MV-4-11 (cell line): ENCODE measurements around the gene TICAM1.
A peak's percentile ranks its signal among the peaks of the same experiment; 100 is the strongest.
"Not testable (repeated sequence)": the region's sequence is repeated elsewhere in the genome, so short reads cannot be mapped to it uniquely, and the experiment has no call there.

Experiments used
- DNase-seq: peaks from one replicate; lab custom pipeline; 2025; lab: John Stamatoyannopoulos, UW

The TICAM1 gene

DNA sequence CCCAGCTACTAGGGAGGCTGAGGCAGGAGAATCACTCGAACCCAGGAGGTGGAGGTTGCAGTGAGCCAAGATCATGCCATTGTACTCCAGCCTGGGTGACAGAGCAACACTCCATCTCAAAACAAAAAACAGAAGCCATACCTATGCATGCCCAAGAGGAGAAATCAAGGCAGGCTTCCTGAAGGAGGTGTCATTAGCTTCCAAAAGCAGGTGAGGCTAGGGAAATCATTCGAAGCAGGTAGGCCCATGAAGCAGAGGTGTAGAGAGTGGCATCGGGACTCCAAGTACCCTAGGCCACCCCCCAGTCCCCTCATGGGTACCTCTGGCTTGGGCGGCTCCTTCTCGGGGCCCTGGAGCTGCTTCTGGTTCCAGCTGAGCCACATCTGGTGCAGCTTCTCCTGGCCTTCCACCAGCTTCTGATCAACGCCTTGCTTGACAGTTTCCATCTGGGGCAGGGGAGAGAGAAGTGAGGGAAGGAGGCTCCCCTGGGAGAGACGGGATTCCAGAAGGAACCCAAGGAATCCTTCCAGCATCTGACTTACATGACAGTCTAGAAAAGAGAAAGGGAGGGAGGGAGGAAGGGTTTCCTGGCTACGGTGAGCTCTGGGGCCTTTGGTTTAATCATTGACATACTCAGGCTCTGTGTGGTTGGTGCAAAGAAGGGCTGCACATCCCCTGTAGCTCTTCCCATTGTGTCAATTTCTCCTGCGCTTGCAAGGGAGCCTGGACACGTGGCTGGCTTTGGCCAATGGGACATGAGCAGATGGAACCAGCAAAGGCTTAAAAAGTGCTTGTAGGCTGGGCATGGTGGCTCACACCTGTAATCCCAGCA, 13.1 kb upstream of the TICAM1 start:
- DNase-seq = no peak

DNA sequence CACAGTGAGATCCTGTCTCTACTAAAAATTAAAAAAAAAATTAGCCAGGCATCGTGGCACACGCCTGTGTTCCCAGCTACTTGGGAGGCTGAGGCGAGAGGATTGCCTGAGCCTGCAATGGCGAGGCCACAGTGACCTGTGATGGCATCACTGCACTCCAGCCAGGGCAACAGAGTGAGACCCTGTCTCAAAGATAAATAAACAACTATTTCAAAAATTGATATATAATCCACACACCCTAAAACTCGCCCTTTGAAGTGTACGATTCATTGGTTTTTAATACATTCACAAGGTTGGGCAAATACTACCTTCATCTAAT, 12.1 kb upstream of the TICAM1 start:
- no peak for DNase-seq

DNA sequence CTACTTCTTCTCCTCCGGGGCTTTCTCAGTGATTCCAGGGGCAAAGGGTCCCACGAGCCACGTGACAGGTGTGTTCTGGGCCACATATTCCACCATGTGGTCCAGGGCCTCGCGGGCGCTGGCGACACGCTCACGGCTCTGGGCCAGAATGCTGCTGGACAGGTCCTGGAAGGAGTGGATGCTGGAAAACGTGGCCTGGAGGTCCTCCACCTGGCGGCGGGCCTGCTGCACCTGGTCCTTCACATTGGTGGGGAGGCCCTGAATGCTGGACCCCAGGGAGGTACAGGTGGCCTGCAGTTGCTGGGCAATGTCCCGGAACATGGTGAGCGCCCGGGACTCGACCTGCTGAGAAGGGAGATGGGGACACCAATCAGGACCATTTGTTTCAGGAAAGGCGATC, 7.7 kb upstream of the TICAM1 start:
- no peak for DNase-seq

DNA sequence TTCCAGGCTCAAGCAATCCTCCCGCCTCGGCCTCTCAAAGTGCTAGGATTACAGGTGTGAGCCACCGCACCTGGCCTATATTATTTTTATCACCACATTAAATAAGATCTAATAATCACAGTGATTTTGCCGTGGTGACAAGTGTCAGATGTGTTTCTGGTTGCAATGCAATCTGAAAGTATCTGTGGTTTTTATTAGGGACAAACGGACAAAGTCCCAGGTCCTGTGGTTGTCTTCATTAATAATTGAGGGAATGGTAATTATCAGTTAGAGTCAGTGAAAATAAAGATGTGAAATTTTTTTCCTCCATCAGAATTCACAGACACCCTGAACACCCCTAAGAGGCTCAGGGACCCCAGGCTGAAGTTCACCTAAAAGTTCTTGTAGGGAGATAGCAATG, 1.3 kb upstream of the TICAM1 start:
- DNase-seq = no peak

DNA sequence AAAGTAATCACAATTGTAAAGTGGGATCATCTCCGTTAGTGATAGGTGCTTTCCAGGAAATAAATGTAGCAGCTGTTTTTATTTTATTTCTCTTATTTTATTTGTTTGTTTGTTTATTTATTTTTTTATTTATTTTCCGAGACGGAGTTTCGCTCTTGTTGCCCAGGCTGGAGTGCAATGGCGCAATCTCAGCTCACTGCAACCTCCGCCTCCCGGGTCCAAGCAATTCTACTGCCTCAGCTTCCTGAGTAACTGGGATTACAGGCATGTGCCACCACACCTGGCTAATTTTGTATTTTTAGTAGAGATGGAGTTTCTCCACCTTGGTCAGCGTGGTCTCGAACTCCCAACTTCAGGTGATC, 448 bp upstream of the TICAM1 start:
- DNase-seq = not testable (repeated sequence)

DNA sequence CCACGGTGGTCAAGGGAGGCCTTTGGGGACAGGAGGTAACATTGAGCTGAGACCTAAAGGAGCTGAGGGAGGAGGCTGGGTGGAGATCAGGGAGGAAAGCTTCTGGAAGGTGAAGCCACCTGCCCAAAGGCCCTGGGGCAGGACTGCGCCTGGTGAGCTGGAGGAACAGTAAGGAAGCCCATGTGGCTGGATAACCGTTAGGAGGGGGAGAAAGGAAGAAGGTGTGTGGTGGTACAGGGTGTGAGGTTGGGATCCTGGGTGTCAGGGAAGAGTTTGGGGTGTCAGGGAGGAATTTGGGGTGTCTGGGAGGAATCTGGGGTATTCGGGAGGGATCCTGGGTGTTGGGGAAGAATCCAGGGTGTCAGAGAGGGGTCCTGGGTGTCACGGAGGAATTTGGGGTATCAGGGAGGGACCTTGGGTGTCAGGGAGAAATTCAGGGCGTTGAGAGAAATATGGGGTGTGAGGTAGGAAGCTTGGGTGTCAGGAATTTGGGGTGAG, 695 bp downstream of the TICAM1 start:
- DNase-seq = no peak

DNA sequence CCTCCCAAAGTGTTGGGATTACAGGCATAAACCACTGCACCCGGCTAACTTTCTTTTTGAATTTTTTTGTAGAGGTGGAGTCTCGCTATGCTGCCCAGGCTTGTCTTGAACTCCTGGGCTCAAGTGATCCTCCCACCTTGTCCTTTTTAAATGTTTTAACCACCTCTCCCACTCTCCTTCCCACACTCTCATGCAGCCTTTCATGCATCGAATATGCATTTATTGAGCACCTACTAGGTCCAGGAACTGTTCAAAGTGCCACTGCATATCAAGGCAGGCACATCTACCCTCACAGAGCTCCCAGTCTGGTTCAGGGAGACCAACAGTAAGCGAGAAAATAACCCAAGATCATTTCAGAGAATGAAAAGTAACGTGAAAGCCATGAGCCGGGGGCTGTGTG, 1.2 kb downstream of the TICAM1 start:
- DNase-seq = no peak

DNA sequence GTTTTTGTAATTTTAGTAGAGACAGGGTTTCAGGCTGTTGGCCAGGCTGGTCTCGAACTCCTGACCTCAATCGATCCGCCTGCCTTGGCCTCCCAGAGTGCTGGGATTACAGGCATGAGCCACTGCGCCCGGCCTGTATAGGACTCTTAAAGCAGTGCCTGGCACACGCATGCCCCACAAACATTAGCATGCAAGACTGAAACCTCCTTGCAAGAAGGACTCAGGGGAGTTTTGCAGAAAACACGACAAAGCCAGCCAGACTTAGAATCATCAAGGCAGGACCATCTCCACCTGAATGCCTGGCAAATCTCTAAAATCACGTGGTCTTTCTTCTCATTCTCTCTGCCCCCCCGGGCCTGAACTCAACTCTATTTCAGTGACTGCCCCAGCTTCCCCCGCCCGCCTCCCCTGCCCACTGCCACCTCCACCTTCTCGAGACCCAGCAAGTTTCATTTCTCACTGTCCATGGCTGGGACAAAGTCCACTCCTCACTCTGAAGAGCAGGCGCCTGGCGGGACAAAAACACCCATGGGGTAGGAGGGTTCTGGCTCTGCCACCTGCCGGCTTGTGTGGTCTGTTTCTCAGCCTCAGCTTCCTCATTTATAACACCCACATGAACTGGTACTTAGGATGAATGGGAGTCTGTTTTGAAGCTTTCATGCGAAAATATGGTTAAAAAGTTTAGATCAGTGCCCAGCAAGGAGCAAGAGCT, 2.4 kb downstream of the TICAM1 start:
- DNase-seq = peak; percentile 86

DNA sequence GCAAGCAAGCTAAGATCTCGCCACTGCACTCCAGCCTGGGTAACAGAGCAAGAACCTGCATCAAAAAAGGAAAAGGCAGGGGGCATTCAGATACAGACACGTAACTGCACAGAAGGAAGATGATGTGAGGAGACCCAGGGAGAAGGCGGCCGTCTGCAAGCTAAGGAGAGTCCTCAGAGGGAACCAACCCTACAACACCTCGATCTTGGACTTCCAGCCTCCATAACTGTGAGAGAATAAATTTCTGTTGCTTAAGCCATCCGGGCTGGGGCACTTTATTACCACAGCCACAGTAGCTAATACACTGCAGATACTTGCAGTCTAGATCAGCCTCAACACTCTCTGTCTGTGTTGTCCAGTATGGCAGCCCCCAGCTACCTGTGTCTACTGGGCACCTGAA, 7.9 kb downstream of the TICAM1 start:
- DNase-seq = no peak

DNA sequence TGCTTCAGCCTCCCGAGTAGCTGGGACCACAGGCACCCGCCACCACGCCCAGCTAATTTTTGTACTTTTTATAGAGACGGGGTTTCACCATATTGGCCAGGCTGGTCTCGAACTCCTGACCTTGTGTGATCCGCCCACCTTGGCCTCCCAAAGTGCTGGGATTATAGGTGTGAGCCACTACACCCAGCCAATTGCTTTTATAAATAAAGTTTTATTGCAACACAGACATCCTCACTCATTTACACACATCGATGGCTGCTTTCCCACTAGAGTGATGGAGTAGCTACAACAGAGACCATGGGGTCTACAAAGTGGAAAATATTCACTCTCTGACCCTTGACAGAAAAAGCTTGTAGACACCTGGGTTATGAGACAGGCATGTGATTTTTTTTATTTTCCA, 9.2 kb downstream of the TICAM1 start:
- not testable (repeated sequence) for DNase-seq

DNA sequence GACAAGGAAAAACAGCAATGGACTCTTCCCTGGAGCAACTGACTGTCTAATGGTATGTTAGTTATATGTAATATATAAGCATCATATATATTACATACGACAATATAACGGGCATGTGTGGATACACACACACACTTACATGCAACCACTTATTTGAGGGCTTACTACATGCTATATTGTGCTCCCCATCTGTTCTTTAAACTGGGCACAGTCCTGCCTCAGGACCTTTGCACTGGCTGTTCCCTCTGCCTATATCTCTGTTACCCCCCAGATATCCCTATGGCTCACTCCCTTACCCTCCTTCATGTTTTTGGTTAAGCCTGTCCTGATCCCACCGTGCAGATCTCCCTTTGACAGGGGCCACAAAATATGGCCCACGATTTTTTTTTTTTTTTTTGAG, 10.2 kb downstream of the TICAM1 start:
- DNase-seq = no peak

DNA sequence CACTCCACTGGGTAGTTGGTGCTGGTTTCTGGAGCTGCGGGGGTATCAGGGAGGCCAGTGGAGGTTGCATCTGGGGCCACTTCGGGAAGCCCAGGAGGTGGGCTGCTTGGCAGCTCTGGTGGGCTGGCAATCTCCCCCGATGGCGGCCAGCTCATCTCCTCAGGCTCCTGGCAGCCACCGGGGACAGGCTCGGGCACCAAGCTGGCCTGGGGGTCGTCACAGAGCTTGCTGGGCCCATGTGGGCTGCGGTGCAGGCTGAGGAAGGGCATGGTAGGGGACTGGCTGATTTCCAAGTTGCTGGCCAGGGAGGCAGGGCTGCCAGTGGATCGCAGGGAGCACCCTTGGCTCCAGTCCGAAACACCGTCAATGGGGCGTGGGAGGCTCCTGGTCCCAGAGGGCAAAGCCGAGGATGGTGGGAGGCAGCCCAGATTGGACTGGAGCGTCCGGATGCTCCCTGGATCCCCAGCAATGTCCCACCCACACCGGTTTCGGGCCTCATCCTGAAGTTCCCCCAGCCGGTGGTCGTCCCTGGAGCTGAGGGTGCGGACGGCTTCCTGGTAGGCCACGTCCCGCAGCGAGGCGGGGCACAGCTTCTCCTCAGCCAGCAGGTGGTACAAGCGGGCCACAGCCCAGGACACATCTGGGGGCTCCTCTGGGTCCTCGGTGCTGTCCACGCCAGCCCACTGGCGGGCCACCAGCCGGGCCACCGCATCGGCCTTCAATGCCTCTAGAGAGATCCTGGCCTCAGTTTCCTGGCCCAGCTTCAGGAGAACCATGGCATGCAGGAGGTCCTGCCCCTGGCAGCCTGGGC, 13.8 kb downstream of the TICAM1 start:
- DNase-seq = no peak

DNA sequence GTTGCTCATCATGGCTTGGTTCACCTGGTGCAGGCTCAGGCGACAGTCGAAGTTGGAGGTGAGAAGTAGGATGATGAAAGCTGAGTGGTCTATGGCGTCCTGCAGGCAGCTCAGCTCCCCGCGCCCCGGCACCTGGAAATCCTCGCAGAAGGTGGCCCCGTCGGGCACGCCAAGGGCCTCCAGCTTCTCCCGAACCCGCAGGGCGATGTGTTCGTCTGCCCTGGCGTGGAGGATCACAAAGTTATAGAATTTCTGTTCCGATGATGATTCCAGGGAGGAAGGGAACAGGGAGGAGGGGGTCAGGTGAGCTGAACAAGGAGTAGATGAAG, 14.6 kb downstream of the TICAM1 start:
- DNase-seq = no peak

DNA sequence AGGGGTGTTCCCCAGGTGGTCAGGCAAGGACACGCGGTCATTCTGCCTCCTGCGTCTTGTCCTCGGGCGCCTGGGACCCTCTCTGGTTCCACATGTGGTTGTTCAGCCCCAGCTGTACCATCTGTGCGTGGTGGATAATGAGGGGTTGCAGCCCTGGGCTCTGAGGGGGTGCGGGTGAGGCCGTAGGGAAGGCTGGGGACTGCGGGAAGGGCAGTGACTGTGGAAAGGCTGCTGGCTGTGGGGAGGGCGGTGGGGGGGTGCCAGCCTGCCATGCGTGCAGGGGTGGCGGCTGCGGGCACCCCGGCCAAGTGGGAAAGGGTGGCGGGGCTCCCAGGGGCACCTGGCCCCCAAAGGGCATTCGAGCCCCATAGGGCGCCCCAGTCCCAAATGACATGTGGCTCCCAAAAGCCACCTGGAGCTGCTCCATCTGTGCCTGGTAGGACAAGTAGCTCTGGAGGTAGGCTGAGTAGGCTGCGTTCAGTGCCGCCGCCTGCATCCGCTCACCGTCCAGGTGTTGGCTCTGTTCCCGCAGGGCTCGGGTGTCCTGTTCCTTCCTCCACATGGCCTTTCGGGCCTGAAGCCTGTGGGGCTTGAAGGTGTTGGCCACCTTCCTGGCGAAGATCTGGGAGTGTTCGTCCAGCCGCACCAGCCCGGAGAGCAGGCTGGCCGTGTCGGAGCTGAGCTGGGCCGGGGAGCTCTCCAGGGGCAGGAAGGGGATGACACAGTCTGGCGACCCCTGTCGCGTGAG, 15.1 kb downstream of the TICAM1 start:
- DNase-seq = no peak

DNA sequence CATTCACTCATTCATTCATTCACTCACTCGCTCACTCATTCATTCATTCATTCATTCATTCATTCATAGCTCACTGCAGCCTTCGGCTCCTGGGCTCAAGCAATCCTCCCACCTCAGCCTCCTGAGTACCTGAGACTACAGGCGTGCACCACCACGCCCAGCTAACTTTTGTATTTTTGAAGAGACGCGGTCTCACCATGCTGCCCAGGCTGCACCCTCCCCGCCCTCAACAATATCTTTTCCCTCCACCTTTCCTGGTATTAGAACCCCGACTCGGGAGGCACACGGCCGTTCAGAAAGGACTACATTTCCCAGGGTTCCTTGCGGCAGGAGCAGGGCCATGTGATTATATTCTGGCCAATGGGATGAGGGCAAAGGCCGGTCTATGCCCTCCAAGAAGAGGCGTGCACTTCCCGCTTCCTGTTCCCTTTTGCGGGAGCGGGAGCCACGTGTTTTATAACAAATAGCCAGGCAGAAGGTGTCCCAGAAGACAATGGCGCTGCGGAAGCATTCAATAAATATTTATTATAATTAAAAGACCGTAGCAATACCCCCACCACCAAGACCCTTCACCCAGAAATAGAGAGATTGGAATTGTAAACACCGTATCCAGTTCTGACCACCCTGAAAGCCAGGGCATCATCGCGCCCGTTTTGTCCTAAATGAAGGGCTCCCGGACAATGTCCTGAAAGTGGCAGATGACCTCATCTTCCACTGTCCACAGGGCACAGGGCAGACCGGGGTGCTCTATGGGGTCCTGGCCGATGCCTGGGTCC, 15.9 kb downstream of the TICAM1 start:
- peak; percentile 99 for DNase-seq

DNA sequence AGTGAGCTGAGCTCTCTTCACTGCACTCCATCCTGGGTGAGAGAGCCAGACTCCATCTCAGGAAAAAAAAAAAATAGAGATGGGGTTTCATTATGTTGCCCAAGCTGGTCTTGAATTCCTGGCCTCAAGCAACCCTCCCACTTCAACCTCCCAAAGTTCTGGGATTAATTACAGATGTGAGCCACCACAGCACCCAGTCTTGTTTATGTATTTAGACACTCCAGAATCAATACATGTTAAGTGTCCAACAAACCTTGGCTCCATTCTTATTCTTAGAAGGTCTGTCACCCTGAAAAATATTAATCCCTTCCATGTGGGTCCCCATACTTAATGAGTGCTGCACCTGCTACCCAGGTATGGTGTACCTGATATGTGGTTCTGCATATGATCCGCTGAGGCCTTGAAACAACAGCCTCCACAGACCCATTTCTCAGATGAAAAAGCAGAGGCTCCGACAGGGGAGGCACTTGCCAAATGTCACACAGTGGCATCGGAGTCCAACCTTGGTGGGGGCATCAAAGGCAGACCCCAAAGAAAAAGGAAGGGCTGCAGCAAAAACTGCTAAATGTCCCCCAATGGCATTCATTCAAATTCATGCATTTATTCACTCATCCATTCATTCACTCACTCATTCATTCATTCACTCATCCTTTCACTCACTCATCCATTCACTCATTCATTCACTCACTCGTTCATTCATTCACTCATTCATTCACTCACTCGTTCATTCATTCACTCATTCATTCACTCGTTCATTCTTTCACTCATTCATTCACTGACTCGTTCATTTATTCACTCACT, 16.7 kb downstream of the TICAM1 start:
- no peak for DNase-seq

DNA sequence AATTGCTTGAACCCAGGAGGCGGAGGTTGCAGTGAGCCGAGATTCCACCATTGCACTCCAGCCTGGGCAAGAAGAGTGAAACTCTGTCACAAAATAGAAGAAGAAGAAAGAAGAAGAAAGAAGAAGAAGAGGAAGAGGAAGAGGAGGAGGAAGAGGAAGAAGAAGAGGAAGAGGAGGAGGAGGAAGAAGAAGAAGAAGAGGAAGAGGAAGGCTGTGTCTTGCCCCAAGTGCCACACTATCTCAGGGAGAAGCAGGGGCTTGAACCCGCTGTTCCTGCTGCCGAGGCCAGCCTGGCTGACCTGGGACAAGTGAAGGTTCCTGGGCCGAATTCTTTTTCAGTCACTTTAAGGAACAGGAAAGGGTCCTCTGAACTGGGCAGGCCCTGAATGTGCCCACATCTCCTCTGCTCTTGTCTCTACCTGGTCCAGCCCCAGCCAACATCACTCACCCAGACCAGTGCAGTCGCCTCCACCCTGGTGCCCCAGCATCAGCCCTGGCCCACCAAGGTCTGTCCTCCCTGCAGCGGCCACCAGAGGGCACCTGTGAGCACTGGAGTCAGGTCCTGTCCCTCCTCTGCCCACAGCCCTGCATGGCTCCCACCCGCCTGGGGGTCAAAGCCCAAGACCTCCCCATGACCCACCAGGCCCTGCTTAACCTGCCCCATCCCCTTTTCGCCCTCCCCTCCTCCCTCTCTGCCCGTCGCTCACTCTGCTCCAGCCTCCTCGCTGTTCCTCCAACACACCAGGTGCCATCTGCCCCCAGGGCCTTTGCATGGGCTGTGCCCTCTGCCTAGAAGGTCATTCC, 20.0 kb downstream of the TICAM1 start:
- DNase-seq = peak; percentile 70

DNA sequence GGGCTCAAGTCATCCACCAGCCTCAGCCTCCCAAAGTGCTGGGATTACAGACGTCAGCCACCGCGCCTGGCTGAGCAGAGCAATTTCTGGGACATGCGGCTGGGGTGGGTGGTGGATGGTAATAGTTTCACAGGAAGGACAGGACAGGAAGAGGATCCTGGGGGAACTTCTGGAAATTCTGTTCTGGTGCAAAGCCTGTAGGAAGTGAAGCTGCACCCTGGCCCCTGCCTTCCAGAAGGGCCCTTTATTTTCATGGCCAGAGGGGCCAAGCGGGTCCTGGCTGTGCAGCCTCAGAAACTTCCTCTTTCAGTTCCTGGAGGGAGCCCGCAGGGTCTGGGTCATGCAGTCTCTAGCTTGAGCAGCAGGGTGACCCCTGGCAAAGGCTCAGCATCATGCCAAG, 24.3 kb downstream of the TICAM1 start:
- peak; percentile 100 for DNase-seq

DNA sequence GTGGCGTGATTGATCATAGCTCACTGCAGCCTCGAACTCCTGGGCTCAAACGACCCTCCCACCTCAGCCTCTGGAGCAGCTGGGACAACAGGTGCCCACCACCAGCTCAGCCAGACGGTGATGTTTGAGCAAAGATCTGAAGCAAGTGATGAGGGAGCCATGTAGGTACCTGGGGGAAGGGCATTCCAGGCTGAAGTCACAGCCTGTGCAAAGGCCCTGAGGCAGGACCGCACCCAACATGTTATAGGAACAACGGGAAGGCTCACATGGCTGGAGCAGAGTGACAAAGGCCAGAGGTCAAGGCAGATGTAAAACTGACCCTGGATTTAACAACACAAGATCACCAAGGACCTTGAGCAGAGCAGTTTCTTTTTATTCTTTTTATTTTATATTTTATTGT, 25.1 kb downstream of the TICAM1 start:
- DNase-seq = no peak

DNA sequence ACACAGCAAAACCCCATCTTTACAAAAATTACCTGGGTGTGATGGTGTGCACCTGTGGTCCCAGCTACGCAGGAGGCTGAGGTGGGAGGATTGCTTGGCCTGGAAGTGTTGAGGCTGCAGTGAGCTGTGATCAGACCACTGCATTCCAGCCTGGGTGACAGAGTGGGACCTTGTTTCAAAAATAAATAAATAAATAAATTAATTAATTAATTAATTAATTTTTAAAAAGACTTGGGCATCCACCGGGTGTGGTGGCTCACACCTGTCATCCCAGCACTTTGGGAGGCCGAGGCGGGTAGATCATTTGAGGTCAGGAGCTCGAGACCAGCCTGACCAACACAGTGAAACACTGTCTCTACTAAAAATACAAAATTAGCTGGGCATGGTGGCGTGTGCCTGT, 26.4 kb downstream of the TICAM1 start:
- DNase-seq = not testable (repeated sequence)
